HepG2 (cell line): Measurements from ENCODE around the gene MNAT1. TPM values are rescaled to one million over a fixed set of nuclear protein-coding genes. Genes with fewer than 3 reads are reported as not detected.

Experiments
- DPF2 ChIP-seq: sonication (generic); formaldehyde crosslinking; IDR thresholded peaks from 2 replicates; pipeline ENCODE4 v1.4.0; 2020; ENCODE audit warnings: mild to moderate bottlenecking, low read depth, missing genetic modification reagents, borderline replicate concordance
- ESRRA ChIP-seq: sonication (generic); formaldehyde crosslinking; IDR thresholded peaks from 2 replicates; pipeline ENCODE4 v1.5.1; 2020; ENCODE audit warnings: mild to moderate bottlenecking, low read depth, missing genetic modification reagents
- FLYWCH1 ChIP-seq: sonication (generic); formaldehyde crosslinking; IDR thresholded peaks from 2 replicates; pipeline ENCODE4 v1.8.1; 2023; ENCODE audit warnings: mild to moderate bottlenecking, missing genetic modification reagents
- KAT2B ChIP-seq: fragments of 150-350 bp; IDR thresholded peaks from 2 replicates; pipeline ENCODE4 v1.6.1; 2014; ENCODE audit warnings: low read depth, low read length, borderline replicate concordance
- NFKBIZ ChIP-seq: IDR thresholded peaks from 2 replicates; pipeline ENCODE4 v1.6.1; 2018; ENCODE audit warnings: missing genetic modification reagents, missing compliant biosample characterization
- PAXIP1 ChIP-seq: sonication (generic); formaldehyde crosslinking; conservative IDR thresholded peaks from 2 replicates; pipeline ENCODE4 v1.4.0; 2020; ENCODE audit warnings: mild to moderate bottlenecking, missing genetic modification reagents, moderate library complexity
- ZBTB38 ChIP-seq: sonication (generic); formaldehyde crosslinking; IDR thresholded peaks from 2 replicates; pipeline ENCODE4 v1.5.1; 2020; ENCODE audit warnings: mild to moderate bottlenecking, missing genetic modification reagents
- ZBTB7B ChIP-seq: sonication (generic); formaldehyde crosslinking; IDR thresholded peaks from 2 replicates; pipeline ENCODE4 v1.4.0; 2020; ENCODE audit warnings: missing genetic modification reagents
- ZFP90 ChIP-seq: sonication (generic); formaldehyde crosslinking; IDR thresholded peaks from 2 replicates; pipeline ENCODE4 v1.8.0; 2022; ENCODE audit warnings: missing genetic modification reagents, mild to moderate bottlenecking, inconsistent platforms, borderline replicate concordance
- ZNF274 ChIP-seq: sonication (generic); formaldehyde crosslinking; IDR thresholded peaks from 2 replicates; pipeline ENCODE4 v1.5.1; 2020; ENCODE audit warnings: mild to moderate bottlenecking, missing genetic modification reagents
- ZNF292 ChIP-seq: sonication (generic); formaldehyde crosslinking; IDR thresholded peaks from 2 replicates; pipeline ENCODE4 v1.8.1; 2022; ENCODE audit warnings: mild to moderate bottlenecking, low read depth, missing genetic modification reagents, borderline replicate concordance
- ZNF331 ChIP-seq: sonication (generic); formaldehyde crosslinking; IDR thresholded peaks from 2 replicates; pipeline ENCODE4 v1.4.0; 2020; ENCODE audit warnings: missing genetic modification reagents
- ZNF589 ChIP-seq: sonication (generic); formaldehyde crosslinking; conservative IDR thresholded peaks from 2 replicates; pipeline ENCODE4 v1.8.0; 2022; ENCODE audit warnings: mild to moderate bottlenecking, moderate library complexity, missing genetic modification reagents
- ZNF607 ChIP-seq: sonication (generic); formaldehyde crosslinking; IDR thresholded peaks from 2 replicates; pipeline ENCODE4 v1.5.1; 2020; ENCODE audit warnings: missing genetic modification reagents, mild to moderate bottlenecking, borderline replicate concordance
- ZNF781 ChIP-seq: sonication (generic); formaldehyde crosslinking; IDR thresholded peaks from 2 replicates; pipeline ENCODE4 v1.5.1; 2020; ENCODE audit warnings: borderline replicate concordance, mild to moderate bottlenecking, missing genetic modification reagents; ENCODE audit errors: not compliant biosample characterization
- polyA plus RNA-seq, 8 experiments: library from polyadenylated mRNA; depleted of rRNA in 3 of 8; stranded (reverse) in 7 of 8; unstranded in 1 of 8; fragments of >200 nt; fragmentation: Illumina TruSeq in 4 of 8; extraction: Trizol in 4 of 8; gene quantifications; 2 replicates each; pipeline versions ENCODE4 v1.2.1 to v1.2.3, GENCODE V29; 2011 to 2016; ENCODE audit warnings: low read depth in 4 of 8, missing spikeins in 1 of 8, mixed read lengths in 1 of 8; ENCODE audit not compliant: insufficient read depth in 1 of 8
- total RNA-seq, 5 experiments: library from RNA; depleted of rRNA; stranded (reverse); fragments of >200 nt; fragmentation: Illumina TruSeq; extraction: Trizol; gene quantifications; 2 replicates each; pipeline ENCODE4 v1.2.3, GENCODE V29; 2016; ENCODE audit warnings: low read depth in 1 of 5
- TF ChIP-seq, protein P1 (sequence below): sonication (generic); formaldehyde crosslinking; IDR thresholded peaks from 2 replicates; pipeline ENCODE4 v1.4.0; 2020; ENCODE audit warnings: missing genetic modification reagents, borderline replicate concordance
- TF ChIP-seq, protein P2 (sequence below): sonication (generic); formaldehyde crosslinking; IDR thresholded peaks from 2 replicates; pipeline ENCODE4 v1.8.0; 2022; ENCODE audit warnings: missing genetic modification reagents, low read depth, mild to moderate bottlenecking, borderline replicate concordance
- TF ChIP-seq, protein P3 (sequence below): sonication (generic); formaldehyde crosslinking; IDR thresholded peaks from 2 replicates; pipeline ENCODE4 v1.9.0; 2021; ENCODE audit warnings: mild to moderate bottlenecking, missing genetic modification reagents

The MNAT1 gene
- total and polyA plus RNA-seq, 2 of the 13 experiments (the other 11 are each of a cell fraction or from before 2014, with no cell fraction given) = 49.2 to 94.8 TPM

DNA sequence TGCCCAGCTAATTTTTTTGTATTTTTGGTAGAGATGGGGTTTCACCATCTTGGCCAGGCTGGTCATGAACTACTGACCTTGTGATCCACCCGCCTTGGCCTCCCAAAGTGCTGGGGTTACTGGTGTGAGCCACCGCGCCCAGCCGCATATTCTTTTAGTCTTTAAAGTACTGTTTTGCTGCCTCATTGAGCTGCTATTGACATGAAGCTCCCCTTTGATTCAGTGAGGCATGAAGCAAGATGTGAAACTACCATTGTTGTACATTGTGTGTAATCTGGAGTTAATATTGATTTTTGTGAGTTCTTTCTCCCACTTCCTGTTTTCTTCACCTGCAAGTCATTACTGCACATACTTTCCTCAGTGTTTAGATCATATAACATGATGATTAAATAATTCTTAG is 80.8 kb downstream of the MNAT1 start (continued):
- no peak for TF ChIP-seq ZNF274 (CRISPR knock-in tag)
- no peak for TF ChIP-seq ZNF292 (CRISPR knock-in tag)
- no peak for TF ChIP-seq ZNF781 (CRISPR knock-in tag)
- TF ChIP-seq PAXIP1 (CRISPR knock-in tag) = peak; percentile 71
- TF ChIP-seq, protein P1, sequence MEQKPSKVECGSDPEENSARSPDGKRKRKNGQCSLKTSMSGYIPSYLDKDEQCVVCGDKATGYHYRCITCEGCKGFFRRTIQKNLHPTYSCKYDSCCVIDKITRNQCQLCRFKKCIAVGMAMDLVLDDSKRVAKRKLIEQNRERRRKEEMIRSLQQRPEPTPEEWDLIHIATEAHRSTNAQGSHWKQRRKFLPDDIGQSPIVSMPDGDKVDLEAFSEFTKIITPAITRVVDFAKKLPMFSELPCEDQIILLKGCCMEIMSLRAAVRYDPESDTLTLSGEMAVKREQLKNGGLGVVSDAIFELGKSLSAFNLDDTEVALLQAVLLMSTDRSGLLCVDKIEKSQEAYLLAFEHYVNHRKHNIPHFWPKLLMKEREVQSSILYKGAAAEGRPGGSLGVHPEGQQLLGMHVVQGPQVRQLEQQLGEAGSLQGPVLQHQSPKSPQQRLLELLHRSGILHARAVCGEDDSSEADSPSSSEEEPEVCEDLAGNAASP (CRISPR knock-in tag) = peak; percentile 51; the same call in 1 of the 2 replicates
- no peak for TF ChIP-seq NFKBIZ (CRISPR knock-in tag)
- TF ChIP-seq, protein P2, sequence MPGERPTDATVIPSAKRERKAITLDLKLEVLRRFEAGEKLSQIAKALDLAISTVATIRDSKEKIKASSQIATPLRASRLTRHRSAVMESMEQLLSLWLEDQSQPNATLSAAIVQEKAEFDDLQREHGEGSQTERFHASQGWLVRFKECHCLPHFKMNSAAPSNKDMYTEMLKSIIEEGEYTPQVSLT (CRISPR knock-in tag) = no peak
- TF ChIP-seq ZNF331 (CRISPR knock-in tag) = peak; percentile 60; the same call in 1 of the 2 replicates
- TF ChIP-seq DPF2 (CRISPR knock-in tag) = 0 out of 2 replicates have a peak, but pooled peaks have one; percentile 49
- TF ChIP-seq ZNF607 (CRISPR knock-in tag) = no peak
- TF ChIP-seq KAT2B = peak; percentile 51; the same call in 1 of the 2 replicates
- no peak for TF ChIP-seq FLYWCH1 (CRISPR knock-in tag)
- TF ChIP-seq ZNF589 = no peak
- TF ChIP-seq, protein P3, sequence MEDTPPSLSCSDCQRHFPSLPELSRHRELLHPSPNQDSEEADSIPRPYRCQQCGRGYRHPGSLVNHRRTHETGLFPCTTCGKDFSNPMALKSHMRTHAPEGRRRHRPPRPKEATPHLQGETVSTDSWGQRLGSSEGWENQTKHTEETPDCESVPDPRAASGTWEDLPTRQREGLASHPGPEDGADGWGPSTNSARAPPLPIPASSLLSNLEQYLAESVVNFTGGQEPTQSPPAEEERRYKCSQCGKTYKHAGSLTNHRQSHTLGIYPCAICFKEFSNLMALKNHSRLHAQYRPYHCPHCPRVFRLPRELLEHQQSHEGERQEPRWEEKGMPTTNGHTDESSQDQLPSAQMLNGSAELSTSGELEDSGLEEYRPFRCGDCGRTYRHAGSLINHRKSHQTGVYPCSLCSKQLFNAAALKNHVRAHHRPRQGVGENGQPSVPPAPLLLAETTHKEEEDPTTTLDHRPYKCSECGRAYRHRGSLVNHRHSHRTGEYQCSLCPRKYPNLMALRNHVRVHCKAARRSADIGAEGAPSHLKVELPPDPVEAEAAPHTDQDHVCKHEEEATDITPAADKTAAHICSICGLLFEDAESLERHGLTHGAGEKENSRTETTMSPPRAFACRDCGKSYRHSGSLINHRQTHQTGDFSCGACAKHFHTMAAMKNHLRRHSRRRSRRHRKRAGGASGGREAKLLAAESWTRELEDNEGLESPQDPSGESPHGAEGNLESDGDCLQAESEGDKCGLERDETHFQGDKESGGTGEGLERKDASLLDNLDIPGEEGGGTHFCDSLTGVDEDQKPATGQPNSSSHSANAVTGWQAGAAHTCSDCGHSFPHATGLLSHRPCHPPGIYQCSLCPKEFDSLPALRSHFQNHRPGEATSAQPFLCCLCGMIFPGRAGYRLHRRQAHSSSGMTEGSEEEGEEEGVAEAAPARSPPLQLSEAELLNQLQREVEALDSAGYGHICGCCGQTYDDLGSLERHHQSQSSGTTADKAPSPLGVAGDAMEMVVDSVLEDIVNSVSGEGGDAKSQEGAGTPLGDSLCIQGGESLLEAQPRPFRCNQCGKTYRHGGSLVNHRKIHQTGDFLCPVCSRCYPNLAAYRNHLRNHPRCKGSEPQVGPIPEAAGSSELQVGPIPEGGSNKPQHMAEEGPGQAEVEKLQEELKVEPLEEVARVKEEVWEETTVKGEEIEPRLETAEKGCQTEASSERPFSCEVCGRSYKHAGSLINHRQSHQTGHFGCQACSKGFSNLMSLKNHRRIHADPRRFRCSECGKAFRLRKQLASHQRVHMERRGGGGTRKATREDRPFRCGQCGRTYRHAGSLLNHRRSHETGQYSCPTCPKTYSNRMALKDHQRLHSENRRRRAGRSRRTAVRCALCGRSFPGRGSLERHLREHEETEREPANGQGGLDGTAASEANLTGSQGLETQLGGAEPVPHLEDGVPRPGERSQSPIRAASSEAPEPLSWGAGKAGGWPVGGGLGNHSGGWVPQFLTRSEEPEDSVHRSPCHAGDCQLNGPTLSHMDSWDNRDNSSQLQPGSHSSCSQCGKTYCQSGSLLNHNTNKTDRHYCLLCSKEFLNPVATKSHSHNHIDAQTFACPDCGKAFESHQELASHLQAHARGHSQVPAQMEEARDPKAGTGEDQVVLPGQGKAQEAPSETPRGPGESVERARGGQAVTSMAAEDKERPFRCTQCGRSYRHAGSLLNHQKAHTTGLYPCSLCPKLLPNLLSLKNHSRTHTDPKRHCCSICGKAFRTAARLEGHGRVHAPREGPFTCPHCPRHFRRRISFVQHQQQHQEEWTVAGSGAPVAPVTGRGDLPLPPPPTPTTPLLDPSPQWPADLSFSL = peak; percentile 96
- TF ChIP-seq ZBTB7B = no peak
- TF ChIP-seq ESRRA = no peak
- TF ChIP-seq ZFP90 (CRISPR knock-in tag) = no peak
- peak; percentile 82; the same call in 1 of the 2 replicates for TF ChIP-seq ZBTB38 (CRISPR knock-in tag)
